Measurements from ENCODE around the gene ABTB2. TPM values are rescaled to one million over a fixed set of nuclear protein-coding genes. Genes with fewer than 3 reads are reported as not detected.

ABTB2 gene
- total RNA-seq, 1 experiment from 2014 or later: 5.5 TPM

- Histone ChIP-seq H4K8ac (replicated peaks; ENCODE audit: insufficient read length, low read depth, low read length) (no peak overlapping the region), H3K4me1 (ENCODE audit: insufficient read depth, low read length) (peaks cover 5% of the 10 kb centered on the region; the same call in 1 of the 2 replicates), H2BK15ac (ENCODE audit: low read depth, low read length) (no peak overlapping the region; the same call in 1 of the 2 replicates), H2BK120ac (ENCODE audit: low read depth, low read length, poor library complexity, severe bottlenecking) (no peak overlapping the region), H3K23ac (ENCODE audit: insufficient read length, low read depth, low read length) (no peak overlapping the region), H3K4me2 (ENCODE audit: insufficient read depth, insufficient read length, low read length) (no peak overlapping the region), H4K5ac (ENCODE audit: insufficient read length, low read depth, low read length) (no peak overlapping the region), H2BK12ac (ENCODE audit: insufficient read length, low read depth, low read length) (no peak overlapping the region), H2BK20ac (ENCODE audit: low read depth, low read length, poor library complexity, severe bottlenecking) (no peak overlapping the region), H2AFZ (ENCODE audit: low read length) (no peak overlapping the region), H3K9ac (ENCODE audit: extremely low read depth, insufficient read length, low read length) (no peak overlapping the region), H2AK5ac (ENCODE audit: insufficient read length, low read length) (no peak overlapping the region), H3K79me1 (ENCODE audit: insufficient read depth, low read depth, low read length, poor library complexity, severe bottlenecking) (no peaks in the 10 kb centered on the region), H4K91ac (ENCODE audit: insufficient read length, low read depth, low read length) (no peak overlapping the region), H3K4ac (ENCODE audit: low read depth, low read length) (no peak overlapping the region), H3T11ph (ENCODE audit: low read length) (no peak overlapping the region), H3K56ac (ENCODE audit: insufficient read length, low read depth, low read length) (no peak overlapping the region), H3K79me2 (ENCODE audit: insufficient read depth, low read length) (peaks cover 2% of the 10 kb centered on the region; the same call in 1 of the 2 replicates), H3K9me3 (ENCODE audit: control insufficient read depth, low read depth, low read length) (no peaks in the 10 kb centered on the region), H3K14ac (ENCODE audit: insufficient read depth, low read length) (no peak overlapping the region), H4K20me1 (ENCODE audit: control insufficient read depth, insufficient read depth, insufficient read length) (no peaks in the 10 kb centered on the region), H3K23me2 (ENCODE audit: insufficient read length, low read depth, low read length, poor library complexity, severe bottlenecking) (no peaks in the 10 kb centered on the region), H3K18ac (ENCODE audit: insufficient read length, low read depth, low read length) (no peak overlapping the region), H2BK5ac (ENCODE audit: insufficient read length, low read length) (no peak overlapping the region), H3K27me3 (ENCODE audit: insufficient read depth, low read length) (no peaks in the 10 kb centered on the region), H3K27ac (ENCODE audit: insufficient read length, low read depth, low read length) (no peak overlapping the region)
- Mint-ChIP-seq H3K27me3 (ENCODE audit: low read depth) (no peaks in the 10 kb centered on the region), H3K27ac (no peak overlapping the region), H3K36me3 (ENCODE audit: insufficient read depth in 1 of 3, low read depth in 3 of 3) (no peaks in the 10 kb centered on the region), H3K4me3 (no peak overlapping the region), H3K4me1 (peaks cover 25 to 28% of the 10 kb centered on the region in 2 experiments), H3K9me3 (no peaks in the 10 kb centered on the region; a peak in 1 of 5 replicates)
- no CpG with 5 or more reads among the region's 3 CpGs for WGBS (ENCODE audit: extremely low coverage, insufficient read length, low lambda C conversion rate)
- DNase-seq: no peak
- TF ChIP-seq CTCF (conservative IDR thresholded peaks at IDR 0.05): no peak
These were observed 12.3 kb downstream of the ABTB2 start for GRCh38 chr11:34345540-34345876.
